ENCODE measurements around the gene NDRG4.
A peak's percentile ranks its signal among the peaks of the same experiment; 100 is the strongest.

The NDRG4 gene

GRCh38 chr16:58499615-58500351 is at the start of gene NDRG4:
Gene NDRG4, plus strand, starts transcription at chr16:58500143. Its CDS starts 106 bp downstream, at chr16:58500249.
- TF ChIP-seq, protein P1, sequence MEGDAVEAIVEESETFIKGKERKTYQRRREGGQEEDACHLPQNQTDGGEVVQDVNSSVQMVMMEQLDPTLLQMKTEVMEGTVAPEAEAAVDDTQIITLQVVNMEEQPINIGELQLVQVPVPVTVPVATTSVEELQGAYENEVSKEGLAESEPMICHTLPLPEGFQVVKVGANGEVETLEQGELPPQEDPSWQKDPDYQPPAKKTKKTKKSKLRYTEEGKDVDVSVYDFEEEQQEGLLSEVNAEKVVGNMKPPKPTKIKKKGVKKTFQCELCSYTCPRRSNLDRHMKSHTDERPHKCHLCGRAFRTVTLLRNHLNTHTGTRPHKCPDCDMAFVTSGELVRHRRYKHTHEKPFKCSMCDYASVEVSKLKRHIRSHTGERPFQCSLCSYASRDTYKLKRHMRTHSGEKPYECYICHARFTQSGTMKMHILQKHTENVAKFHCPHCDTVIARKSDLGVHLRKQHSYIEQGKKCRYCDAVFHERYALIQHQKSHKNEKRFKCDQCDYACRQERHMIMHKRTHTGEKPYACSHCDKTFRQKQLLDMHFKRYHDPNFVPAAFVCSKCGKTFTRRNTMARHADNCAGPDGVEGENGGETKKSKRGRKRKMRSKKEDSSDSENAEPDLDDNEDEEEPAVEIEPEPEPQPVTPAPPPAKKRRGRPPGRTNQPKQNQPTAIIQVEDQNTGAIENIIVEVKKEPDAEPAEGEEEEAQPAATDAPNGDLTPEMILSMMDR (IDR thresholded peaks at IDR 0.05; ENCODE audit: extremely low read depth, missing control alignments) = no peak
- DNase-seq (ENCODE audit: low spot score) = peak; percentile 75

- TF ChIP-seq, protein P1 (IDR thresholded peaks at IDR 0.05; ENCODE audit: extremely low read depth, missing control alignments) = no peak
- no peak for DNase-seq (ENCODE audit: low spot score)
These were observed 49.4 kb upstream of the NDRG4 start for GRCh38 chr16:58450590-58450989.

GRCh38 chr16:58451265-58451689 is 48.7 kb upstream of the NDRG4 start:
- no peak for DNase-seq (ENCODE audit: low spot score)
- TF ChIP-seq, protein P1 (IDR thresholded peaks at IDR 0.05; ENCODE audit: extremely low read depth, missing control alignments) = no peak

DNA sequence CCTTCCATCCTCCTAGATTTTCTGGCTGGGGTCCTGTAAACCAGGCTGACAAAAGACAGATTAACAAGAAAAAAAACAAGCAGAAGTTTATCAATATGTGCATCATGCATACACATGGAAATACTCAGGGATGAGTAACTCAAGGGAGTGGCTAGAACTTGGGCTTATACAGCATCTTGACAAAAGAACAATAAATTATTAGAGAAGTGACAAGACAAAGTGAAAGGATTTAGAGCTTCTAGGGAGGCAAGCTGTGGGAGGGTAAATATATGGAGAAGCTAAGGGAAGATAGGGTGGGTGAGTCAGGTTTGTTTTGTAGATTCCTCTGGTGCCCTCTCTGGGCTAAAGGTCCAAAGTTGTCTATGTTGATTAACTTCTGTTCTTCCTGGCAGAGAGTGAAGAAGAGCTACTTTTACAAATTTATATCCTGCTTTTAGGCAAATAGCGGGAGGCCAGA is 48.0 kb upstream of the NDRG4 start:
- no peak for DNase-seq (ENCODE audit: low spot score)
- TF ChIP-seq, protein P1 (IDR thresholded peaks at IDR 0.05; ENCODE audit: extremely low read depth, missing control alignments) = no peak

- no peak for DNase-seq (ENCODE audit: low spot score)
- TF ChIP-seq, protein P1 (IDR thresholded peaks at IDR 0.05; ENCODE audit: extremely low read depth, missing control alignments) = no peak
These were observed 47.3 kb upstream of the NDRG4 start for GRCh38 chr16:58452640-58453039.

- TF ChIP-seq, protein P1 (IDR thresholded peaks at IDR 0.05; ENCODE audit: extremely low read depth, missing control alignments) = no peak
- DNase-seq (ENCODE audit: low spot score) = no peak
These were observed 45.8 kb upstream of the NDRG4 start for GRCh38 chr16:58454178-58454577.

DNA sequence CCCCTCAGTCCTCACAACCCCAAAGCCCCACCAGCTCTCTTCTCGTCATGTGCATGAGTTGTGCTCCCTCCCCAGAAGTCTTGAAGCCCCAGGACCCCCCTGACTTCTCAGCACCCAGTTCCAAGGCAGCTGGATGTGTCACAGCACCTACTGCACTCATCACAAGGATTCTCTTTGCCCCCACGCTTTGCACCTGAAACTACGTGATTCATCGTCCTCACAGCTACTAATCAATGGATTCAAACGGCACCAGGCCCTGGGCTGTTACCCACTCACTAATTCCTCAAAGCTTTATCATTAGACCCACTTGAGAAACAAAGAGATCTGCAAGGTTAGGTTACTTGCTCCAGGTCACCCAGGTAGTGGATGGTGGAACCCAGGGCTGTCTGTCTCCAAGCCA is 45.1 kb upstream of the NDRG4 start:
- TF ChIP-seq, protein P1 (IDR thresholded peaks at IDR 0.05; ENCODE audit: extremely low read depth, missing control alignments) = no peak
- DNase-seq (ENCODE audit: low spot score) = no peak

All from GM20000 (cell line).